ENCODE results near the gene TMEM125. TPM values are rescaled to one million over a fixed set of nuclear protein-coding genes. Genes with fewer than 3 reads are reported as not detected.

Gene TMEM125
- total RNA-seq, 2 donors from 2014 or later = 18.3 to 29.9 TPM

DNA sequence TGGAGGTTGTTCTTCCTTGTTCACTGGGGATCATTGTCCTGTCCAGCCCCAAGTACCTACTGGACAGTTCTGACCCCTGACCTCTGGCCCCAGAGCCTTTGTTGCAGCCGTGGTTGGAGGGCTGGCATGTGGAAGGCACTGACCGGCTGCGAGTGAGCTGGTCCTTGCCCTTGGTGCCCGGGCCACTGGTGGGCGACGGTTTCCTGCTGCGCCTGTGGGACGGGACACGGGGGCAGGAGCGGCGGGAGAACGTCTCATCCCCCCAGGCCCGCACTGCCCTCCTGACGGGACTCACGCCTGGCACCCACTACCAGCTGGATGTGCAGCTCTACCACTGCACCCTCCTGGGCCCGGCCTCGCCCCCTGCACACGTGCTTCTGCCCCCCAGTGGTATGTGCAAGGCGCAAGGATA is 42.4 kb downstream of the TMEM125 start:
- 88% methylated on average over 10 of the region's 19 CpGs for WGBS
- Histone ChIP-seq H3K36me3 (no peaks in the 10 kb centered on the region), H3K4me3 (no peak overlapping the region), H3K27ac (no peak overlapping the region), H3K4me1 (replicated peaks) (no peaks in the 10 kb centered on the region), H3K9me3 (no peaks in the 10 kb centered on the region), H3K27me3 (replicated peaks; ENCODE audit: insufficient read depth) (no peaks in the 10 kb centered on the region)
- TF ChIP-seq CTCF (IDR thresholded peaks at IDR 0.05) (no peak), POLR2A (IDR thresholded peaks at IDR 0.05) (no peak), POLR2AphosphoS5 (IDR thresholded peaks at IDR 0.05) (no peak)
- DNase-seq (ENCODE audit: low spot score) = no peak
- intact Hi-C loops (cut with DNase I) = no loop called here

GRCh38 chr1:43312663-43313515 is 43.1 kb downstream of the TMEM125 start:
- DNase-seq (ENCODE audit: low spot score) = no peak
- no peaks in the 10 kb centered on the region for H3K9me3 ChIP-seq
- no peak overlapping the region for H3K4me3 ChIP-seq
- H3K27me3 ChIP-seq (replicated peaks; ENCODE audit: insufficient read depth) = no peaks in the 10 kb centered on the region
- no peaks in the 10 kb centered on the region for H3K36me3 ChIP-seq
- no peak overlapping the region for H3K27ac ChIP-seq
- intact Hi-C loops (cut with DNase I) = no loop called here
- no peak for TF ChIP-seq POLR2AphosphoS5 (IDR thresholded peaks at IDR 0.05)
- no peak for TF ChIP-seq CTCF (IDR thresholded peaks at IDR 0.05)
- no peak for TF ChIP-seq POLR2A (IDR thresholded peaks at IDR 0.05)
- 90% methylated on average over 24 of the region's 24 CpGs for WGBS
- no peaks in the 10 kb centered on the region for H3K4me1 ChIP-seq (replicated peaks)

- TF ChIP-seq CTCF (IDR thresholded peaks at IDR 0.05) (no peak), POLR2A (IDR thresholded peaks at IDR 0.05) (no peak), POLR2AphosphoS5 (IDR thresholded peaks at IDR 0.05) (no peak)
- 78% methylated on average over 9 of the region's 10 CpGs for WGBS
These were observed 44.0 kb downstream of the TMEM125 start for GRCh38 chr1:43313771-43314170.

GRCh38 chr1:43314233-43314632 is 44.5 kb downstream of the TMEM125 start:
- intact Hi-C loops (cut with DNase I) = no loop called here
- no peak for DNase-seq (ENCODE audit: low spot score)
- Histone ChIP-seq H3K36me3 (no peaks in the 10 kb centered on the region), H3K9me3 (no peaks in the 10 kb centered on the region), H3K27ac (no peak overlapping the region), H3K27me3 (replicated peaks; ENCODE audit: insufficient read depth) (no peaks in the 10 kb centered on the region), H3K4me1 (replicated peaks) (no peaks in the 10 kb centered on the region), H3K4me3 (no peak overlapping the region)
- no peak for TF ChIP-seq POLR2A (IDR thresholded peaks at IDR 0.05)
- no peak for TF ChIP-seq CTCF (IDR thresholded peaks at IDR 0.05)
- TF ChIP-seq POLR2AphosphoS5 (IDR thresholded peaks at IDR 0.05) = no peak
- WGBS = 90% methylated on average over 5 of the region's 5 CpGs

More at GRCh38 chr1:43313771-43314170, 44.0 kb downstream of the TMEM125 start:
- Histone ChIP-seq H3K4me3 (no peak overlapping the region), H3K36me3 (no peaks in the 10 kb centered on the region), H3K9me3 (no peaks in the 10 kb centered on the region), H3K27ac (no peak overlapping the region), H3K4me1 (replicated peaks) (no peaks in the 10 kb centered on the region), H3K27me3 (replicated peaks; ENCODE audit: insufficient read depth) (no peaks in the 10 kb centered on the region)
- no peak for DNase-seq (ENCODE audit: low spot score)
- intact Hi-C loops (cut with DNase I) = no loop called here

DNA sequence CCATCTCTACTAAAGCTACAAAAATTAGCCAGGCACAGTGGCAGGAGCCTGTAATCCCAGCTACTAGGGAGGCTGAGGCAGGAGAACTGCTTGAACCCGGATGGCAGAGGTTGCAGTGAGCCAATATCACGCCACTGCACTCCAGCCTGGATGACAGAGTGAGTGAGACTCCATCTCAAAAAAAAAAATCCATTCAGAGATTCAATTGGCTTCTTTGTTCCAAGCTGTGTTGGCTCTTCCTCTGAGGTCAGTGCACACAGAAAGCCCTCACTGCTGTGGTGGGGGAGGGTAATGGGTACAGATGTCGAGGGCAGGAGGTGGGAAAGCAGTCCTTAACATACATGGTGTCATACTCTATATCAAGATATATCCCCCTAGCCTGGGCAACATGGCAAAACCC is 45.7 kb downstream of the TMEM125 start:
- Histone ChIP-seq H3K9me3 (no peaks in the 10 kb centered on the region), H3K36me3 (no peaks in the 10 kb centered on the region), H3K27ac (no peak overlapping the region), H3K27me3 (replicated peaks; ENCODE audit: insufficient read depth) (no peaks in the 10 kb centered on the region), H3K4me1 (replicated peaks) (no peaks in the 10 kb centered on the region), H3K4me3 (no peak overlapping the region)
- DNase-seq (ENCODE audit: low spot score) = no peak
- TF ChIP-seq POLR2A (IDR thresholded peaks at IDR 0.05) = no peak
- TF ChIP-seq POLR2AphosphoS5 (IDR thresholded peaks at IDR 0.05) = no peak
- no peak for TF ChIP-seq CTCF (IDR thresholded peaks at IDR 0.05)
- 89% methylated on average over 3 of the region's 3 CpGs for WGBS
- intact Hi-C loops (cut with DNase I) = no loop called here

Data from prostate gland (tissue), 2 donors.